Mesodermal cell (in vitro differentiated cells): ENCODE results near the gene GBP4. TPM values are rescaled to one million over a fixed set of nuclear protein-coding genes. Genes with fewer than 3 reads are reported as not detected.
"Not testable (repeated sequence)": the region's sequence is repeated elsewhere in the genome, so short reads cannot be mapped to it uniquely, and the experiment has no call there.

Source experiments
- H3K27ac ChIP-seq: 2 replicates; pipeline ENCODE4 v1.7.0; 2013; ENCODE audit warnings: mild to moderate bottlenecking, low read depth, low read length, moderate library complexity; ENCODE audit not compliant: severe bottlenecking
- H3K36me3 ChIP-seq: 2 replicates; pipeline ENCODE4 v1.7.1; 2013; ENCODE audit warnings: mild to moderate bottlenecking, low read length, moderate library complexity; ENCODE audit not compliant: control insufficient read depth, insufficient read depth
- H3K4me1 ChIP-seq: one replicate; pipeline ENCODE4 v1.7.1; 2013; ENCODE audit warnings: mild to moderate bottlenecking, low read length; ENCODE audit not compliant: insufficient read depth, control insufficient read depth, poor library complexity, severe bottlenecking
- H3K4me3 ChIP-seq: 2 replicates; pipeline ENCODE4 v1.7.0; 2013; ENCODE audit warnings: low read length, control low read depth, mild to moderate bottlenecking; ENCODE audit not compliant: insufficient read depth, poor library complexity, severe bottlenecking; ENCODE audit errors: extremely low read depth
- H3K9me3 ChIP-seq: 2 replicates; pipeline ENCODE4 v1.7.1; 2013; ENCODE audit warnings: mild to moderate bottlenecking, low read length, moderate library complexity; ENCODE audit not compliant: control insufficient read depth
- WGBS, 2 experiments: methylation state at CpG; one replicate each; pipeline ENCODE4 v1.1.5; 2013; ENCODE audit warnings: missing lambda C conversion rate in 2 of 2; ENCODE audit not compliant: insufficient coverage in 2 of 2; 5-methylcytosine and 5-hydroxymethylcytosine counted together
- polyA plus RNA-seq, 2 experiments: library from polyadenylated mRNA; stranded (reverse); fragments of 50-300 nt; gene quantifications; one replicate each; pipeline ENCODE4 v1.2.3, GENCODE V29; 2013

Gene GBP4, protein sequence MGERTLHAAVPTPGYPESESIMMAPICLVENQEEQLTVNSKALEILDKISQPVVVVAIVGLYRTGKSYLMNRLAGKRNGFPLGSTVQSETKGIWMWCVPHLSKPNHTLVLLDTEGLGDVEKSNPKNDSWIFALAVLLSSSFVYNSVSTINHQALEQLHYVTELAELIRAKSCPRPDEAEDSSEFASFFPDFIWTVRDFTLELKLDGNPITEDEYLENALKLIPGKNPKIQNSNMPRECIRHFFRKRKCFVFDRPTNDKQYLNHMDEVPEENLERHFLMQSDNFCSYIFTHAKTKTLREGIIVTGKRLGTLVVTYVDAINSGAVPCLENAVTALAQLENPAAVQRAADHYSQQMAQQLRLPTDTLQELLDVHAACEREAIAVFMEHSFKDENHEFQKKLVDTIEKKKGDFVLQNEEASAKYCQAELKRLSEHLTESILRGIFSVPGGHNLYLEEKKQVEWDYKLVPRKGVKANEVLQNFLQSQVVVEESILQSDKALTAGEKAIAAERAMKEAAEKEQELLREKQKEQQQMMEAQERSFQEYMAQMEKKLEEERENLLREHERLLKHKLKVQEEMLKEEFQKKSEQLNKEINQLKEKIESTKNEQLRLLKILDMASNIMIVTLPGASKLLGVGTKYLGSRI
- polyA plus RNA-seq (2013, experiment 1 of 2), result 8.6 TPM
- 10.3 TPM for polyA plus RNA-seq (2013, experiment 2 of 2)

DNA sequence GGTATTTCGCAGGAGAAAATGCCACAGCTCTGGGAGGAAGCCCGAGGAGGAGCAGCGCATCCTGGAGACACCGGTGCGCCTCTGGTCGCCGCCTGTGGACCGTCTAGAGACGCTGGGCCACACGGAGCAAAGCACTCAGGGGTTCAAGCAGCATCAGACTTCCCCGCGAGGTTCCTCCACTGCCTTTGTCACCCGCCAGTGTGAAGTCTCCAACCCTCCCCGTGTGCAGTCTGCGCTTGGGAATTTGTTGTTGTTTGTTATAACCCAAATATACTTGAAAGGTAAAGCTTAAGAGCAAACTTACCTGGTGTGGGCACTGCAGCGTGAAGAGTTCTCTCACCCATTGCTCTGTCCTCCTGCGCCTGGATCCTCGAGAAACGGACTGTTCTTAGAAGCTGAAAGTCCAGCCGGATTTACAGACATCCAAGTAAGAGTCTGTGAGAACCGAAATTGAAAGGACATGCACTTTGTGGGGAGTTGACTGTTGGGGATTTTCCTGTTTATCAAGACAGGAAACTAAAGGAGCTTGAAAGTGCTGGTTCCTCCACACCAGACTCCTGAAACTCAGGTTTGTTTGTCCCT is at the start of gene GBP4:
GBP4 (minus strand) TSS at position 452 of the 582 bp plus-strand sequence; CDS start at position 344, 108 bp downstream.
- H3K4me1 ChIP-seq, result peaks cover 9% of the 10 kb centered on the region

DNA sequence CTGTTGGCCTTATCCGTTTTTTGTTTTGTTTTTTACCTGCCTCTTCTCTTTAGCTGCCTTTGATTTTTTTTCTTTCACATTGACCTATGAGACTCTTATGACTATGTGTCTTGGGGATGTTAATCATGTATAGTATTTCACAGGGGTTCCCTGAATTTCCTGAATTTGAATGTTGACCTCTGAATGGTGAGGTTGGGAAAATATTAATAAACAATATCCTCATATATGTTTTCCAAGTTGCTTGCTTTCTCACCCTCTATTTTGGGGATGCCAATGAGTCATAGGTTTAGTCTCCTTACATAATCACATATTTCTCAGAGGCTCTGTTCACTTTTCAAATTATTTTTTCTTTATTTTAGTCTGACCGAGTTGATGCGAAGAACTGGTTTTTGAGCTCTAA is 44.3 kb upstream of the GBP4 start:
- no peak overlapping the region for H3K27ac ChIP-seq
- H3K9me3 ChIP-seq, result no peaks in the 10 kb centered on the region
- H3K36me3 ChIP-seq, result no peaks in the 10 kb centered on the region
- H3K4me1 ChIP-seq, result no peaks in the 10 kb centered on the region
- H3K4me3 ChIP-seq, result no peak overlapping the region
- 83% methylated on average over 1 of the region's 3 CpGs; no CpG with 5 or more reads in 1 of the 2 experiments for WGBS, 2 experiments

More for the DNA sequence above, at the start of gene GBP4:
- peak within 1 kb of the TSS; percentile 73 for H3K27ac ChIP-seq
- no peaks in the 10 kb centered on the region for H3K36me3 ChIP-seq
- 84 to 97% methylated on average over 13 to 16 of the region's 21 CpGs for WGBS, 2 experiments
- H3K9me3 ChIP-seq, result no peaks in the 10 kb centered on the region
- H3K4me3 ChIP-seq, result no peak within 1 kb of the TSS

DNA sequence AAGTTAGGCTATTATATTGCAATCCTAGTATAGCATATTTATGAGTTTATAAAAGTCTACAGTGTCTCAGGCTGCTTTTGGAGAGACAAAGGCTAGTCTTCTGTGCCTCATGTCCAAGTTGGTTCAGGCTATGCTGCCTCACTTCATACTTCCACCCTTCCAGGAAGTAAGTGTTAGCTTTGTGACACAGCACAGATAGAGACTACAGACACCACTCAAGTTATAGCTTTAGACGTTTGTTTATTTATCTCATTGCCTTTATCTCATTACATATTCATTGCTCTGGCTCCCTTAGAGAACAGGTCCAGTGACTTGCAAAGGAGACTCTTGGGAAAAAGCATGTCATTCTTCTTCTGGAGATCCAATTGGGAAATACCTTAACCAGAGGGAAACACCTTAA is 22.6 kb upstream of the GBP4 start:
- H3K27ac ChIP-seq, result no peak overlapping the region
- WGBS, 2 experiments, result 86% methylated on average over 1 of the region's 1 CpG; no CpG with 5 or more reads in 1 of the 2 experiments
- peaks cover 9% of the 10 kb centered on the region for H3K4me1 ChIP-seq
- H3K36me3 ChIP-seq, result no peaks in the 10 kb centered on the region
- H3K9me3 ChIP-seq, result peaks cover 13% of the 10 kb centered on the region
- H3K4me3 ChIP-seq, result no peak overlapping the region

DNA sequence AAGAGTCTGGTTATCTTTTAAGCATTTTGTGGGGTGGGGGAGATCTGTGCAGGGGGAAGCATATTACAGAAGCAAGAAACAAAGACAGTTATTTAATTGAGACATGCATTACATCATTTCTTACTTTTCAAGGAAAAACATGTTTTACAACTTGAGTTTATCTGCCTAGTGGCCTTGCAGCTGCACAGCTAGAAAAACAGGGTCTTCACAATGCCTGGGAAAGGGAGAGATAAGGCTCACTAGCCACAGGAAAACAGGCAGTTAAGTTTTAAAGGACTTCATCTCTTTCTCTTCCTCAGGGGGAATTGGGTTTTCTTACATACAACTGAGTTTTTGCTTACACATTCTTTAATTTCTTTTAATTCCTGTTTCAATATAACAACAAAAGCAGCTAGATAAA is 21.1 kb upstream of the GBP4 start:
- not testable (repeated sequence) for H3K4me1 ChIP-seq, H3K4me3 ChIP-seq, H3K36me3 ChIP-seq
- H3K9me3 ChIP-seq, result peaks cover 13% of the 10 kb centered on the region
- peak overlapping the region; percentile 52 for H3K27ac ChIP-seq

DNA sequence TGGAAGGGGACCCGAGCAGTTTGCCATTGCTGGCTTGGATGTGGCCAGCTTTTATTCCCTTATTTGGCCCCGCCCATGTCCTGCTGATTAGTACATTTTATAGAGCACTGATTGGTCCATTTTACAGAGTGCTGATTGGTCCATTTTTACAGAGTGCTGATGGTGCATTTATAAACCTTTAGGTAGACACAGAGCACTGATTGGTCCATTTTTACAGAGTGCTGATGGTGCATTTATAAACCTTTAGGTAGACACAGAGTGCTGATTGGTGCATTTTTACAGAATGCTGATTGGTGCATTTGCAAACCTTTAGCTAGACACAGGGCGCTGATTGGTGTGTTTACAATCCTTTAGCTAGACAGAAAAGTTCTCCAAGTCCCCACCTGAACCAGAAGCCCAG is 20.2 kb upstream of the GBP4 start:
- not testable (repeated sequence) for H3K4me3 ChIP-seq, H3K27ac ChIP-seq, H3K4me1 ChIP-seq, H3K36me3 ChIP-seq
- H3K9me3 ChIP-seq, result peaks cover 13% of the 10 kb centered on the region
- 81 to 100% methylated on average over 2 to 3 of the region's 3 CpGs for WGBS, 2 experiments

DNA sequence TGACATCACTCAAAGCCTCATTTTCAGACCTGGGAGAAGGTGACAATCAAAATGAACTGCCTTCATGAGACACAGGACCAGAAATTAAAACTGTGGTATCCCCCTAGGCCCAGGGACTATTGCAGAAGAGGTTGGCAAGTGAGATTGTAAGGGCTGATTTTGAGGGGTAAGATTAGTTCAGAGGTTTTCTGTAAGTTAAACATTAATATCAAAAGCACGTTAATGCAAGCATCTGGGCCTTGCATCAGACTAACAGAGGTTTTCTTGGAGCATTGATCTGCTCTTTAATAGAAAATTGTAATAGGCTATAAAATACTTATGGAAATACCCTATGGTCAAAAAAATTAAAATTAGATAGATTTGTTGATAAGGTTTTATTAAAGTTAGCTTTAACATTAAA is 14.6 kb upstream of the GBP4 start:
- no peaks in the 10 kb centered on the region for H3K4me1 ChIP-seq
- no peak overlapping the region for H3K4me3 ChIP-seq
- WGBS, 2 experiments, result no CpG with 5 or more reads among the region's 1 CpG
- H3K27ac ChIP-seq, result no peak overlapping the region
- peaks cover 11% of the 10 kb centered on the region for H3K9me3 ChIP-seq
- no peaks in the 10 kb centered on the region for H3K36me3 ChIP-seq

- Histone ChIP-seq H3K27ac (no peak overlapping the region), H3K36me3 (no peaks in the 10 kb centered on the region), H3K4me3 (no peak overlapping the region), H3K9me3 (no peaks in the 10 kb centered on the region), H3K4me1 (no peaks in the 10 kb centered on the region)
- no CpG with 5 or more reads among the region's 1 CpG for WGBS, 2 experiments
These were observed 12.4 kb upstream of the GBP4 start for GRCh38 chr1:89211035-89211634.

DNA sequence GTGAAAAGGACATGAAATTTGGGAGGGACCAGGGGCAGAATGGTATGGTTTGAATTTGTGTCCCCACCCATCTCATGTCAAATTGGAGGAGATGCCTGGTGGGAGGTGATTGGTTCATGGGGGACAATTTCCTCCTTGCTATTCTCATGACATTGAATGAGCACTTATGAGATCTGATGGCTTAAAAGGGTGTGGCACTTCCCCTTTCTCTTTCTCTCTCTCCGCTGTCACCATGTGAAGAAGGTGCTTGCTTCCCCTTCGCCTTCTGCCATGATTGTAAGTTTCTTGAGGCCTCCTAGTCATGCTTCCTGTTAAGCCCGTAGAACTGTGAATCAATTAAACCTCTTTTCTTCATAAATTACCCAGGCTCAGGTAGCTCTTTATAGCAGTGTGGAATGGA is 7.6 kb upstream of the GBP4 start:
- Histone ChIP-seq H3K27ac (no peak overlapping the region), H3K9me3 (peaks cover 17% of the 10 kb centered on the region), H3K4me1 (no peaks in the 10 kb centered on the region), H3K36me3 (no peaks in the 10 kb centered on the region), H3K4me3 (no peak overlapping the region)
- 100% methylated on average over 1 of the region's 3 CpGs; no CpG with 5 or more reads in 1 of the 2 experiments for WGBS, 2 experiments

GRCh38 chr1:89203166-89203565 is 4.4 kb upstream of the GBP4 start:
- Histone ChIP-seq H3K9me3 (peaks cover 17% of the 10 kb centered on the region), H3K4me3 (no peak overlapping the region), H3K4me1 (peaks cover 9% of the 10 kb centered on the region), H3K36me3 (no peaks in the 10 kb centered on the region), H3K27ac (peak overlapping the region; percentile 58)
- WGBS, 2 experiments, result no CpG with 5 or more reads among the region's 1 CpG

DNA sequence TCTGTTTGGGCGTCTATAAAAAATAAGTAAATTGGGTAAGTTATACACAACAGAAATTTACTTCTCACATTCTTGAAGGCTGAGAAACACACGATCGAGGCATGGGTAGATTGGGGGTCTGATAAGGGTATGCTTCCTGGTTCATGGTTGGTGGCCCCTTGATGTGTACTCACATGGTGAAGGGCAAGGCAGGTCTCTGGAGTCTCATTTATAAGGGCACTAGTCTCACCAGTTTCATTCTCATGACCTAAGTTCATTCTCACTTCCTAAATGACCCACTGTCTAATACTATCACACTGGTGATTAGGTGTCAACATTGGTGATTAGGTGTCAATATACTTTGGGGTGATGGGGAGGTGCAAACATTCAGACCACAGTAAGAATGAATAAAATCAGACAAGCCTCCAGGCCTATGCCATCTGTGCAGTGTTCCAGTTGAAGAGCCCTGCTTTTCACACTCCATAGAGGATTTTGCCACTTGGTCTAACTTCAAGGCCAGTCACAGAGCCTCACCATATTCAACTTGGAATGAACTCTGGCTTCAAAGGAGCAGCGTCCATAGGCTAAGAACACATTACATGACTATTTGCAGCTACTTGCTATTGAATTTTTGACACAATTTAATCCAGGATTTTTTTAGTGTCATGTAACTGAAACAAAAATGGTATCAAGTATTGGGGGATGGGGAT is 2.5 kb upstream of the GBP4 start:
- Histone ChIP-seq H3K27ac (no peak overlapping the region), H3K4me3 (no peak overlapping the region), H3K36me3 (no peaks in the 10 kb centered on the region), H3K4me1 (peaks cover 9% of the 10 kb centered on the region), H3K9me3 (peaks cover 17% of the 10 kb centered on the region)
- WGBS, 2 experiments, result no CpG with 5 or more reads among the region's 4 CpGs
